NOMO-1 treated with DMSO at 0.1 percent for 48 hours (cell line): ENCODE results near the gene IGSF22.

Source experiments
- DNase-seq: peaks from one replicate; lab custom pipeline; 2025; ENCODE audit not compliant: unreplicated experiment; lab: John Stamatoyannopoulos, UW

IGSF22 gene

GRCh38 chr11:18745251-18745650, 19.3 kb upstream of the IGSF22 start:
- no peak for DNase-seq

- DNase-seq, result no peak
Observed at GRCh38 chr11:18743900-18744514, 18.0 kb upstream of the IGSF22 start.

GRCh38 chr11:18743365-18743764, 17.4 kb upstream of the IGSF22 start:
- no peak for DNase-seq

DNA sequence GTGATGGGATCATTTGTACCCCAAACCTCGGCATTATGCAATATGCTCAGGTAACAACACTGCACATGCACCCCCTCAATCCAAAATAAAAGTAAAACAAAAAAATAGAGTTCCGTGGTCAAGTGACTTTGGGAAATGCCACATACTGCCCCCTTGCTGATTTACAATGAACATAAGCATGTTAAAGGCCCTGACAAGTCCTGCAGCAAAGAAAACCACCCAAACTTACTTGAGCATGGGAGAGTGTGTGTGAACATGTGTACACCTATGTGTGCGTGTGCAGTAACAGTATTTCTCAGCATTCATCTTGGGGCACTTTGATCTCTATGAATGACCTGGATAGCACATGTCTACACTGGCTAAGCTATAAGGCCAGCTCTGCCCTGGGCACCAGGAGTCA, 15.8 kb upstream of the IGSF22 start:
- no peak for DNase-seq

DNA sequence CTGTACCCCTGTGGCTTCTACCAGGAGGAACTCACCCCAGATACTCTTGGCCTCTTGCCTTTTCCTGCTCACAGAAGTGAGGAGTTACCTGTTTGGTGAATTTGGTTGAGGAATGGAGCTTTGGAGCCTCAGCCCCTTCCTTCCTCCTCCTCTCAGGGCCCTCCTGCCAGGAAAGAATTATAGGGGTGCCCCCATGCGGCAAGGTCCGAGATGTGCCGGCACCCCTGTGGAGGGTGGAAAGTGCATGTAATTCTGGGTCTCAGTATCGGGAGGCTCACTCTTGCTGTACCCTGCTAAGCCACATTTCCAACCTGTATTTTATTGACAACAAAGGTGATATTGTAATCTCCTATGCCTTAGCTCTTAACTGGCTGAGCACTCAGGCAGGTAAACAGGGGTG, 13.7 kb upstream of the IGSF22 start:
- DNase-seq, result no peak

DNA sequence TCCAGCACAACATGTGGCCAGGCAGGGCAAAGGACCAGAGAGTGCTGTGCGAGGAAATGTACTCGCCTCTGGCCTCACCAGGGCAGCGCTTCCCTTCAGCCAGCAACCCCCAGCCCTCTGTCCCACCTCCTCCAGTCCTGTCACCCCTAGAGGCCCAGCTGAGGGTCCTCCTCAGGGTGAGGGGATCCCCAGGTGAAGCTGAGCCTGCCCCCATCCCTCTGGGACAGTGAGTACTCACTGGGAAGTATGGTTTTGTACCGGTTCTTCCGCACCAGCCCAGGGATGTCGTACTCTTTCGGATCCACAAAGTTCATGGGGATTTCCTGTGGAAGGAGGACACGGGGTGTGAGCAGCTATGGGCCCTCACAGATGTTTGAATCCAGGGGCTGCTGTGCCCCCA, 11.7 kb upstream of the IGSF22 start:
- no peak for DNase-seq

DNA sequence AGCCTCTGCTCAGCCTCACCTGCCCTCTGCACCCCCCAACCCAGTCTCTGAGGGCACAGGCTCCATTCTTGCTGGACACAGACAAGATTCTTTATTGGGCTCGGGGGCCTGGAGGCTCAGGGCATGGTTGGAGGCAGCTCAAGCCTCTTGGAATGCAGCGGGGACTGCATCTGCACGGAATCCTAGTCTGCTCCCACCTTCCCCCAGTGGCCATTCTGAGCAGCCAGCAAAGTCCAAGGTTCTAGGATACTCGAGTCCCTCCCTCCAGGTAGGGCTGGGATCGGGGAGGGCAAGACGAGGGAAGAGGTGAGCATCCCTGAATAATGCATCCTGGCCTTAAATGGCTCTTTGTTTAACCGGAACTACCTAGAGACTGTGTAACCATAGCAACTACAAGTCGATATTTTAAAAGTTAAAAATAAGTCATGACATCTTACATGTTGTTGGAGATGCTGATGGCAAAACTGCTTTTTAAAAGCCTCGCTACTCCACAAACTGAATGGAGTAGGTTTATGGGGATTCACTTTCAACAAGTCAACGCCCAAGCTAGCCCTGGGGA, 10.7 kb upstream of the IGSF22 start:
- DNase-seq, result no peak

- DNase-seq, result no peak
Observed at GRCh38 chr11:18733202-18733601, 7.2 kb upstream of the IGSF22 start.

DNA sequence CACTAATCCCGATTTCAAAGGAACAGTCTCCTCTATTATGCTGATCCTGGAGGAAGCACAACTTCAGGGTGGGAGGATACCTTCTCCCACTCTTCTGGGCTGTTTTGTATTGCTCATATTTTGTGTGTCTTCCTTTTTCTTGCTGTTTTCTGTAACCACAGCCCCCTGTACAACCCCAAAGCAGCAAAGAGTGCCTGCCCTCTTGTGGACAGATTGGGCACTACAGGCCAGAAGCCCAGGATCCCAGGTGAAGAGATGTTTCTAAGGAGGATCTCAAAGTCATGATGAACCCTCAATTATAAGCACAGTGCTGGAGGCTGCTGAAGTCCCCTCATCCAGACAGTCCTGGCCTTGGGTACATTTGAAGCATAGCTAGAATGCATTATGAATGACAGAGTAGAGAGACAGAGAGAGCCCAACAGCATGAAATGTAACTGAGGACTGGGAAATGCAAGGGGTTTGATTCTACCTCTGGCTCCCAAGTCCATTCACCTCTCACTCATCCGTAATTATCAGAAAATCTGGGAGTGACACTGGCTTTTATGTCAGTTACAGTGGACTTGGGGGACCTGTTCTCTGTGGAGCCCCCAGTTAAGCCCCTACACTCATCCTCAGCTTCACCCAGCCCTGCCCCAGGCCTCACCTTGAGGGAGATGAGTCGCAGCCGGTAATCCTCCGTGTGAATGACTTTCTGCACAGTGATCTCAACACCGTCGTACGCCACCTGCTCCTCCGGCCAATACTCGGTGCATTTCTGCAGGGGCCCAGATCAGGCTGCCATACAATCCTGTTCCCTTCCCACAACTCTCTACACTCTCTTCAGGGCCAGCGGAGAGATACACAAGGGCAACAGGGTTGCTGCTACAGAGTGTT, 6.2 kb upstream of the IGSF22 start:
- peak; percentile 40 for DNase-seq

DNA sequence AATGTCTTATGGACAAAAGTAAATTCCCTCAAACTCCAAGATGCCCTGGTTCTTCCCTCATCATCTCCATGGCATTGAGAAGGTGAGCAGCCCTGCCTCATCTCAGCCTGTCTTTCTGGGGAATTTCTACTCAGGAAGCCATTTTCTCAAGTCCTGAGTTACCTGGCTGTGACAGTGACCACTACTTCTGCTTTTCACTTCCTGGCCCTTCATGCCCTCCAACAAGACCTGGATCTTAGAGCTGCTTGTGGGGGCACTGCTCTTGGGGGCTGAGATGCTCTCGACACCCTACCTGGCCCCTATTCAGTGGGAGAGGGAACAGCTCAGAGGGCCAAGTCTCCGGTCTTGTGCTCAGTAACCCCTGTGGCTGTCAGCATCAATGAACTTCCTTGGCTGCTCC, 5.5 kb upstream of the IGSF22 start:
- no peak for DNase-seq

GRCh38 chr11:18730020-18730419, 4.0 kb upstream of the IGSF22 start:
- no peak for DNase-seq

- no peak for DNase-seq
Observed at GRCh38 chr11:18729426-18729825, 3.4 kb upstream of the IGSF22 start.

GRCh38 chr11:18728658-18729057, 2.7 kb upstream of the IGSF22 start:
- no peak for DNase-seq

DNA sequence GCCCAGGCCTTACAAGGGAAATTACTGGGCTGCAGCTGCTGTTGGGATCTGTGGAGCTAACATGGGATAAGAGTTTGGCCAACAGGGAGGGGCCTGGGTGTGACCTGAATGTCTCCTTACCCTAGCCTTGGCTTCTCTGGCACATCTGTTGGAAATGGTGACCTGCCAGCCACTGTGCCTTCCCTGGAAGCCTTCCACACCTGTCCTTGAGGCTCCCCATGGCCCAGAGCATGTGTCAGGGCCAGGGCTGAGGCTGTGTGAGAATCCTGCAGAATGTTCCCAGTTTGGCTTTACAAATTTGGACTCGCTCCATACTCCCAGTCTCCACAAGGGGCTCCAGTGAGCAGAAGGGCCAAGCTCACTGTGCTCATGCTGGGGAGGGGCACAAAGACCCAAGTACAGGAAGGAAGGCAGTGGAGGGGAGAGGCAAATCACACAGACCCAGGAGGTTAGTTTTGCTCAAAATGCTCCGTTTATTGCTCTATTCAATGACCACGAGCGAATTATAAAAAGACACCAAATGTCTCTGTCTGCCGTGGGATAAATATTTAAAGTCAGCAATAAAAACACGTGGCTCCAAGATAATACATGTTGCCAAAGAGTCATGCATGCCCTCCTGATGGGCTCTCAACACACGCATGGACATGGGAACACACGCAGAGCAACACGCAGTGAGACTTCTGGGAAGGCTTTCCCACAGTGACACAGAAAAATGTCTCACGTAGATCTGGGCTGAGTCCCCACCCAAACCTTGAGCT, 1.7 kb upstream of the IGSF22 start:
- no peak for DNase-seq

DNA sequence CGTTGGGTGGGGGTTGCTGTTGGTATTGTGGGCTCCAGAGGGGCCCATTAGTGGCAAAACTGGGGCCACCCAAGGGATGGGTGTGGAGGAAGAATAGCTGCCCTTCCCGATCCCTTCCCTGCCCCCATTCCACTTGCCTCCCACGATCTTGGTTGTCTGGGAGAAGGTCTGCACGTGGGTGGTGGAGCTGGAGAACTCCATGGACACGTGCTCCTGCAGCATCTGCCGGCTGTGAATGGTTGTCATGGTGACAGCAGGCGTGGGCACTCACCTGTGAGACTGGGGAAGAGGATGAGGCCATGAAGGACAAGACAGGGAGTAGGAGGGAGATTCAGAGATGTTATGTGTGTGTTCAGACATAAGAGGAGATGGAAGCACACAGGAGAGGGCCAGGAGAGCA, 2.0 kb downstream of the IGSF22 start:
- DNase-seq, result no peak

DNA sequence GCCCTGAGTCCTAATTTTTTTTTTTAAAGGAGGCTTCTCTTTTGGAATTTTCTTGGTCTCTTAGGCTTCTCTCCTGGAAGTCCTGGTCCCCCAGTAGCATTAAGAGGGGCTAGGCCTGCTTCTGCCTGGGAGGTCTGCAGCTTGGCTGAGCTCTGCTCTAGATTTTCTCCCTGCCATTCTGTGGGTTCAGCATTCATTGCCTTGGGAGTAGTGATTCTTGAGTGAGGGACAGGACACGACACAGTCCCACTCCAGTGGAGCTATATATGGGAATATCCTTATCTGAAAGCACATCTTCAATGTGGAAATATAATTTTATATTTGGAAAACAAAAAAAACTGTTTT, 3.7 kb downstream of the IGSF22 start:
- DNase-seq, result no peak

- peak; percentile 54 for DNase-seq
Observed at GRCh38 chr11:18721561-18722292, 4.3 kb downstream of the IGSF22 start.

DNA sequence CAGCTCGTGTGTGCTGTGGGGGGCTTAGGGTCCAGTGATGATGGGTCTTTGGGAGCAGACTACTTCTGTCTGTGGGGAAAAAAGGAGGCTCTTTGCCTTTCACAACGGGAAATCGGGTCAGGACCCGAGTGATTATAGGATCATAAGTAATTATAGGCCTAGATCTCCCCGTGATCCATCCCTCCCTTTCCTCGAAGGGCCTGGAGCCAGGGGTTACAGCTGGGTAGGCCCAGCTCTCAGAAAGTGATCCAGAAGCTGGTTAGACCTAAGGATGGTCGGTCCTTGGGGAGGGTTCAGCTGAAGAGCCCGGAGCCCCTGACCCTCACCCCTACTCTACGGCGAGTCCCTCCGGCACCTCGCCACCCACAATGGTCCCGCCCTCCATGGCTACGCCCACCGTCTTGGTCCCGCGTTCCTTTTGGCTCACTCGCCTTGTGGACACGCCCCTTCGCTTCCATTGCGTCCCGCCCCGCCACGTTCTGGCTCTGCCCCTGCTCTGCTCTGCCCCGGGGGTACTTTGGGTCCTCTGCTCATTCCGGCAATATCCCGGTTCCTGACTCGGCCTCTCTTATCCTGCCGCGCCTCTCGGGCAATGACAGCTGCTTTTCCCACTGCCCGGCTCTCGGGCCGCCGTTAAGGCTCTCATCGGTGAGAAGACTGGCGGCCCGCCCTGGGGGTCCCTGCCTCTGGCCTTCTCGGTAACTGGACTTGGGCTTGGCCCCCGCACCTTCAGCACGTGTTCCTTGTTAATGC, 5.0 kb downstream of the IGSF22 start:
- peak; percentile 42 for DNase-seq

DNA sequence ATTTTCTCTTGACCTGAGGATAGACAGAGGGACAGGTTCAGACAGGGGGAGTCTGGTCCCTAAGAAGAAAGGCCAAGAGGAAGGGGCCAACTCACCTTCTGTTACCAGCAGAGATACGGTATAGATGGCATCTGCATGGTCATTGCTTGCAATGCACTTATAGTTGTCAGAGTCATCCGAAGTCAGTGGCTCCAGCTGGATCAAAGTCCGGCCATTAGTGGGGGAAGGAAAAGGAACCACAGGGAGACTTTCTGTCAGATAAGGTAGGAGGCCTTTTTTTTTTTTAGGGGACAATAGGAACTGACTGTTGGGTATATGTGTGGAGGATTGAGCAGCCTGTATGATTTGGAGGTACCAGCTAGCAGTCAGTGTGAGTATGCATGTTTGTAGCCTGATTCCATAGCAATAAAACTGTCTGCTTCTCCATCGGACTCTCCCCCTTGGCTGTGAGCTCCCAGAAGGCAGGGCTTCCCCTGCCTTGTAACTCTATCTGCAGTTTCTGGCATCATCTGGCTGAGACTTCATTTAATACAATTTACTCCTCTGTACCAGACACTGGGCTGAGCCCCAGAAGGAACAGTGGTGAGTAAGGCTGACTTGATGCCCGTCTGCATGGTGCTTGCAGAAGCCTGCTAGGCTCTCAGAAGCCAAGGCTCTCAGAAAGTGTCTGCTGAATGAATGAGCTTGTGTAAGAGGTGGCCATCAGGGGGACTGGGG, 5.7 kb downstream of the IGSF22 start:
- no peak for DNase-seq

GRCh38 chr11:18715476-18715875, 10.5 kb downstream of the IGSF22 start:
- no peak for DNase-seq
